Natural killer cell treated with Interleukin-12 subunit alpha and Interleukin-12 subunit beta and Interleukin-15 and Interleukin-18, amount 100 ng/mL, for 72 hours (primary cell): Measurements from ENCODE around the gene ZCCHC2. TPM values are rescaled to one million over a fixed set of nuclear protein-coding genes. Genes with fewer than 3 reads are reported as not detected.

Experiments
- ATAC-seq, 2 donors: fragments of 150-1000 bp; cut with Tn5 transposase in 1 of 2; sonication (Bioruptor Pico), chemical (Tn5 transposase) in 1 of 2; 2 replicates each; pipeline ENCODE4 v1.10.0; 2021
- DNase-seq: peaks from one replicate; pipeline ENCODE4 v3.0.0; 2022; ENCODE audit warnings: low spot score
- H3K27ac Mint-ChIP-seq, 2 donors: 1 replicate in 1 of 2; 2 replicates in 1 of 2; pipeline ENCODE4 v1.8.0; 2022; ENCODE audit warnings: mixed read lengths in 2 of 2, mild to moderate bottlenecking in 1 of 2, moderate library complexity in 1 of 2
- H3K27me3 Mint-ChIP-seq, 2 donors: 1 replicate in 1 of 2; 2 replicates in 1 of 2; pipeline ENCODE4 v1.8.0; 2022; ENCODE audit warnings: mixed read lengths in 2 of 2
- H3K36me3 Mint-ChIP-seq: one replicate; pipeline ENCODE4 v1.8.0; 2022; ENCODE audit warnings: mixed read lengths
- H3K4me1 Mint-ChIP-seq, 2 donors: 1 replicate in 1 of 2; 2 replicates in 1 of 2; pipeline ENCODE4 v1.8.0; 2022; ENCODE audit warnings: low read depth in 2 of 2, mixed read lengths in 2 of 2, mild to moderate bottlenecking in 1 of 2
- H3K4me3 Mint-ChIP-seq: one replicate; pipeline ENCODE4 v1.8.0; 2022; ENCODE audit warnings: mixed read lengths
- H3K9me3 Mint-ChIP-seq: 2 replicates; pipeline ENCODE4 v1.8.0; 2022; ENCODE audit warnings: mixed read lengths
- total RNA-seq, 2 donors: library from RNA; stranded (reverse); gene quantifications; one replicate each; pipeline ENCODE4 v1.2.3, GENCODE V29; 2022

Gene ZCCHC2
- total RNA-seq, 2 donors from 2014 or later: 46.3 to 51.2 TPM

DNA sequence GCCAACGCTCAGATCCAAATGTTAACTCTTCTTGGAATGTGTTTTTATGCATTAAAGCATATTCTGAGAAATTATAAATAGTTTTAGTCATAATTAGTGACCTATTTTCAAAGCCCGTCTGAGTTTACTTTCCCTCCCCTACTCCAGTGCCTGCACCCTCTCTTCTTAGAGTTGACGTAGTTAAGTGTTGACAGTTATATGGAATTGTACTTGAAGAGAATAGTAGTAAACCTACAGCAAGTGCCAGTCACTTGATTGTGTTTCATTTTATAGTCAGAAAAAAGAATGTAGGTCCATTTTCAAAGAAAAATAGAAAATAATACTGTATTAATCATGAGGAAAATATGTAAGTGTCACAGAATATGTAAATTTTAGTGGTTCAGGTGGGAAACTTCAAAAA lies 41.2 kb downstream of the ZCCHC2 start:
- H3K9me3 Mint-ChIP-seq: no peaks in the 10 kb centered on the region
- no peaks in the 10 kb centered on the region for H3K27me3 Mint-ChIP-seq
- H3K4me3 Mint-ChIP-seq: no peak overlapping the region
- H3K27ac Mint-ChIP-seq: no peak overlapping the region
- H3K4me1 Mint-ChIP-seq: peaks cover 6 to 9% of the 10 kb centered on the region in 2 donors
- DNase-seq: no peak
- ATAC-seq: no peak
- H3K36me3 Mint-ChIP-seq: peaks cover 44% of the 10 kb centered on the region

DNA sequence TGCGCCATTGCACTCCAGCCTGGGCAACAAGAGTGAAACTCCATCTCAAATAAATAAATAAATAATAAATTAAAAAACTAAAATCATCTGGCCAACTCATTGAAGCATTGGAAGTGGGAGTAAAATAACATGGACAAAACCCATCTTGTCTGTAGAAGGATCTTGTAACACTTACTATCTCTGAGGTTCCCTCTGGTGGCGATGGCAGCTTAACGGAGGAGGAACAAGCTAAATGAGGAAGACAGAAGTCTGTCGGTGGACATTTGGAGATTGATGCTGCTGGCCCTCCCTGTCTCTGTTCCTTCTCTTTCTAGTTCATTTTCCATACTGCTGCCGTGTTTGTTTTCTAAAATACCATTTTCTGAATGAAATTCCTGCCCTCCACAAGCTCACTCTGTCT lies 43.4 kb downstream of the ZCCHC2 start:
- no peak for DNase-seq
- Mint-ChIP-seq H3K4me3 (no peak overlapping the region), H3K9me3 (no peaks in the 10 kb centered on the region), H3K36me3 (peaks cover 56% of the 10 kb centered on the region), H3K4me1 (peaks cover 15 to 23% of the 10 kb centered on the region in 2 donors), H3K27me3 (no peaks in the 10 kb centered on the region), H3K27ac (no peak overlapping the region)
- no peak for ATAC-seq

DNA sequence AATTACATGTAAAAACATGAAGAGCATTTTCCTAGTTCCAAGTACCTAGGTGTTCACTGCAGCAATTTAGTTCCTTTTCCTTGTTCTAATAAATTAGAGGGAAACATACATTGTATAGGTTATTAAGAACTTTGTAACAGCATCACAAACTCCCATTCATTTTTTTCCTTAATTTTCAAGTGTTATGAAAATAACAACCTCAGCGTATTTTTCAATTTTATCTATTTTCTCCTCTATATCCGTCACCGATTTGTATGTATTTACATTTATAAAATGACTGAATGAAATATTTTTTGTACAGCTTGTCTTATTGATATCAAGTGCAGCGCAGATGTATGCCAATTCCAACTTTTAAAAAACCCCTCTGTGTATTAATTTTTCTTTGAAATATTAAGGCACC lies 44.0 kb downstream of the ZCCHC2 start:
- no peaks in the 10 kb centered on the region for H3K27me3 Mint-ChIP-seq
- H3K36me3 Mint-ChIP-seq: peaks cover 55% of the 10 kb centered on the region
- H3K4me3 Mint-ChIP-seq: no peak overlapping the region
- H3K4me1 Mint-ChIP-seq: peaks cover 21 to 29% of the 10 kb centered on the region in 2 donors
- DNase-seq: no peak
- no peak overlapping the region for H3K27ac Mint-ChIP-seq
- ATAC-seq: no peak
- no peaks in the 10 kb centered on the region for H3K9me3 Mint-ChIP-seq

DNA sequence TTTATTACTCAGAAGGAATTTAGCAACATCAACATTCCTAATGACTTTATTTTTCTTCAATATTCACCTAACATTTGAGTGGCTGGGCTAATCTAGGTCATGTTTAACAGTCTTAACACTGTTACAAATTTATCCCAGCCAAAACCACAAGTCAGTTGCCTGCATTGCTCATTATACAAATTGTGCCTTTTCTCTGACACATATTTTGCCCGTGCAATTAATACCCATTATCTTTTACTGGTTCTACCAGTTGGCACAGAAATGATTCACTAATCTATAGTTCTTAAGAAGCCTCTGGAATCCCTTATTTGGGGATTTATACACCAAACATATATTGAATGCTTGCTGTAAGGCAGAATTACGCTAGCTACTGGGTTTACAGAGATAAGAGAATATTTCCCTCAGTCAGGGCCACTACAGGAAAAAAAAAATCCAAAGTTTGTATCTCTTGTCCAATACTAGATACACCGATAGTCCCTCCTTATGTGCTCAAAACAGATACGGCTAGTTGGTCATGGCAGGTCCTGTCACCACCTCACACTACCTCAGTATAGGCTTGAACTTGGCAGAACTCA lies 46.3 kb downstream of the ZCCHC2 start:
- no peaks in the 10 kb centered on the region for H3K27me3 Mint-ChIP-seq
- no peaks in the 10 kb centered on the region for H3K9me3 Mint-ChIP-seq
- no peak overlapping the region for H3K4me3 Mint-ChIP-seq
- H3K36me3 Mint-ChIP-seq: peaks cover 63% of the 10 kb centered on the region
- peak overlapping the region in 1 of 2 donors; percentile 45 for H3K27ac Mint-ChIP-seq
- ATAC-seq (no peak), DNase-seq (no peak)
- peaks cover 18 to 36% of the 10 kb centered on the region in 2 donors for H3K4me1 Mint-ChIP-seq

DNA sequence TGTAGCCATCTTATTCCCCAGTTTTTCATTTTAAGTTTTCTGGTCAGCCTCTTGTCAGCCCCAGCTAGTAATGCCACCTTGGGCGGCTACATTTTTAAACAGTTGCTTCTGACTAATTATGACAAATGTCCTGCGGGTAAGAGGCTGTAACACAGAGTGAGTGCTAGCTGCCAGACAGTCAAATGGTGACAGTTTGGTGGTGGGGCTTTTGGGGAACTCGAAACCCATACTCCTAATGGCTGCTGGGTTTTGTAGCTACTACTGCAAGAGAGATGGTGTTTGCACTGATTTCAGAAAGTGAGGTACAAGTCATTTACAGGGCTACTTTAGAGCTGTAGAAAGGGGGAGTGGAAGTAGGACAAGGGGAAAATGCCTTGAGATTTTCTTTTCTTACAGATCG lies 48.2 kb downstream of the ZCCHC2 start:
- peaks cover 77% of the 10 kb centered on the region for H3K36me3 Mint-ChIP-seq
- ATAC-seq (peak in 1 of 2 donors; percentile 81), DNase-seq (no peak)
- no peaks in the 10 kb centered on the region for H3K27me3 Mint-ChIP-seq
- H3K9me3 Mint-ChIP-seq: no peaks in the 10 kb centered on the region
- H3K4me3 Mint-ChIP-seq: peak overlapping the region; percentile 55
- H3K4me1 Mint-ChIP-seq: peaks cover 18 to 36% of the 10 kb centered on the region in 2 donors
- H3K27ac Mint-ChIP-seq: peak overlapping the region in 1 of 2 donors; percentile 68

DNA sequence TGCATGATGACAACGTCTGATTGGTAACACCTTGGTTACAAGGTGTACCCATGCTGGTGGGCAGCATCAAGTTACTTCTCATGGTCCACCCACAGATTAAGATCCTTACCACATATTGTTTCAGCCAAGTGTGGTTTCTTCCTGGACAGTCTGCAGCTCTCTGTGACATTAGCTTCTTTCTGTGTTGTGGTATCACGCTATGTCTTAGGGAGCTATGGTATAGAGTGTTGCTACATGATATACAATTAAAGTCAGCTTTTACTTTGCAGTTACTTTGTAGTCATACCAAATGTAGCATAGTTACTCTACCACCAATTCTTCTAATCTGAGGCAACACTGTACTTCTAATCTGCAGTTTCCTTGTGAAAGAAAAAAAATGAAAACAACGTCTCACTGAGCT lies 48.8 kb downstream of the ZCCHC2 start:
- Mint-ChIP-seq H3K27me3 (no peaks in the 10 kb centered on the region), H3K4me3 (peak overlapping the region; percentile 55), H3K27ac (peak overlapping the region in 1 of 2 donors; percentile 68), H3K36me3 (peaks cover 72% of the 10 kb centered on the region), H3K9me3 (no peaks in the 10 kb centered on the region), H3K4me1 (peaks cover 18 to 36% of the 10 kb centered on the region in 2 donors)
- DNase-seq (no peak), ATAC-seq (peak; percentile 64 to 88)

DNA sequence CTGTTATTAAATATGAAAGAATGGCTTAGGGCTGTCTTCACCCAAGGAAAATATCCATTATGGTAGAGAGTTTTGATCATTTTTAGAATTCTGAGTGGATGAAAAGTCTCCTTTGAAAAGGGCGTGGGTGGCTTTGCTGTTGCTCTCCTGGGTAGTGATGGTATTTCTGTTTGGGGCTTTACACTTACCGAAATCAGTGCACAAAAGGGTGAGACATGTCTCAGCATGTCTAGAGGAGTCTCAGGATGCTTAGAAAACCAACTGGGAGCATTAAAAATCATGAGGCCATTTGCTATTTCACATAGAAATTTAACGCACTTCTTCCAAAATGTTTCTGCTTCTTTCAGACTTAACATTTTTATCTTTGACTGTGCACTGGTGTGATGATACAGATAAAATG lies 49.6 kb downstream of the ZCCHC2 start:
- H3K27me3 Mint-ChIP-seq: no peaks in the 10 kb centered on the region
- H3K9me3 Mint-ChIP-seq: no peaks in the 10 kb centered on the region
- peaks cover 22 to 44% of the 10 kb centered on the region in 2 donors for H3K4me1 Mint-ChIP-seq
- ATAC-seq (no peak), DNase-seq (no peak)
- no peak overlapping the region for H3K4me3 Mint-ChIP-seq
- H3K27ac Mint-ChIP-seq: peak overlapping the region in 1 of 2 donors; percentile 68
- H3K36me3 Mint-ChIP-seq: peaks cover 67% of the 10 kb centered on the region

DNA sequence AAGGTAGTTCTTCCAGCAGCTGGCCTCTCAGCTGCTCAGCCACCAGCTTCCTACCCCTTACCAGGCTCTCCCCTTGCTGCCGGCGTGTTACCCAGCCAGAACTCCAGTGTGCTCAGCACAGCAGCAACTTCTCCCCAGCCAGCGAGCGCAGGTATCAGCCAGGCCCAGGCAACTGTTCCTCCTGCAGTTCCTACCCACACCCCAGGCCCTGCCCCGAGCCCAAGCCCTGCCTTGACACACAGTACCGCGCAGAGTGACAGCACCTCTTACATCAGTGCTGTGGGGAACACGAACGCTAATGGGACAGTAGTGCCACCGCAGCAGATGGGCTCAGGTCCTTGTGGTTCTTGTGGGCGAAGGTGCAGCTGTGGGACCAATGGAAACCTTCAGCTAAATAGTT lies 52.0 kb downstream of the ZCCHC2 start:
- DNase-seq (no peak), ATAC-seq (peak in 1 of 2 donors; percentile 32)
- no peak overlapping the region for H3K27ac Mint-ChIP-seq
- H3K36me3 Mint-ChIP-seq: peaks cover 50% of the 10 kb centered on the region
- H3K4me3 Mint-ChIP-seq: no peak overlapping the region
- no peaks in the 10 kb centered on the region for H3K27me3 Mint-ChIP-seq
- H3K4me1 Mint-ChIP-seq: peaks cover 15 to 35% of the 10 kb centered on the region in 2 donors
- no peaks in the 10 kb centered on the region for H3K9me3 Mint-ChIP-seq

DNA sequence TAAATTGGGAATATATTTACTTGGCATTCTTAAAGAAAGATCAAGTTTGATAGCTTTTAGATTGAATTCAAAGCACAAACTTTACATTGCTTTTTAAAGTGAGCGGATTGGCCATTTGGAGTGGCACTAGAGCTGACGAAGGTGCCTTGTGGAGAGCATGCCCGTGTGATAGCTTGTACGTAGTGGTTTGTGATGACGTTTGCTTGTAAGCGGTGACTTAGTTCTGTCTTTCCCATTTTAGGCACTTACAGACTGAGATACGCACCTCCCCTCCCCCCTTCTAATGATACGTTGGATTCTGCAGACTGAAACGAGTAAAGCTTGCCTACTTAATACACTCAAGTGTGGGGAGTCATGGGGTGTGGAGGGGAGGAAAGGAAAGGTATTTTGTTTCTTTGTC lies 53.4 kb downstream of the ZCCHC2 start:
- peaks cover 35% of the 10 kb centered on the region for H3K36me3 Mint-ChIP-seq
- H3K4me1 Mint-ChIP-seq: peaks cover 12 to 21% of the 10 kb centered on the region in 2 donors
- DNase-seq (no peak), ATAC-seq (no peak)
- H3K4me3 Mint-ChIP-seq: no peak overlapping the region
- no peaks in the 10 kb centered on the region for H3K9me3 Mint-ChIP-seq
- no peak overlapping the region for H3K27ac Mint-ChIP-seq
- H3K27me3 Mint-ChIP-seq: no peaks in the 10 kb centered on the region

DNA sequence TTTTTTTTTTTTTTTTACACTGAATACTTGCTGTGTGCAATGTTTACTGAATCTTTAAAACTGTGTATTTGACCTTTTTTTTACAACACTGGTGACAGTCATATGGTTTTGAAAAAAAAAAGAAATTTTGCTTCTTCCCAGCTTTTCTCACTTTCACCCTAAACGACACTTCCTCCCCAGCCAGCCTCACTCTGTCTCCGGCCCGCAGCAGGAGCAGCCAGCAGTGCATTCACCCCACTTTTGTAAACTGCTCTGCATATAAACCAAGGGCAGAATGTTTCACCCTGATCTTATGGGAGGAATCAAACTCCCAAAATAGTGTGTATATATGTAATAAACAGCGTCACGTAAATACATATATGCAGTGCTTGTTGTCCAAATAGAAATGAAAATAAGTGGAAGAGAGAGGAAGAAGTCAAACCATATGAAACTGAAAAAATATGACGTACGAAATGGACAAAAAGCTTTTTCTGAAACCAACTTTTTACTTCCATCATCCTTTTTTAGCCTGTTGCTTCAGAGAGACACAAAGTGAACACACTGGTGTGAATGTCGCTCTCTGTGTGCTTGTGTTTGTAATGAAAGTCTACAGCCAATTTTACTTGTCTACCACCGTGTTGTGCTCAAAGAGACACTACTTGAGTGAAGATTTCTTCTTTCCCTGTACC lies 54.2 kb downstream of the ZCCHC2 start:
- DNase-seq (no peak), ATAC-seq (no peak)
- no peaks in the 10 kb centered on the region for H3K27me3 Mint-ChIP-seq
- H3K9me3 Mint-ChIP-seq: no peaks in the 10 kb centered on the region
- H3K27ac Mint-ChIP-seq: no peak overlapping the region
- peaks cover 29% of the 10 kb centered on the region for H3K36me3 Mint-ChIP-seq
- H3K4me3 Mint-ChIP-seq: no peak overlapping the region
- peaks cover 7 to 14% of the 10 kb centered on the region in 2 donors for H3K4me1 Mint-ChIP-seq

DNA sequence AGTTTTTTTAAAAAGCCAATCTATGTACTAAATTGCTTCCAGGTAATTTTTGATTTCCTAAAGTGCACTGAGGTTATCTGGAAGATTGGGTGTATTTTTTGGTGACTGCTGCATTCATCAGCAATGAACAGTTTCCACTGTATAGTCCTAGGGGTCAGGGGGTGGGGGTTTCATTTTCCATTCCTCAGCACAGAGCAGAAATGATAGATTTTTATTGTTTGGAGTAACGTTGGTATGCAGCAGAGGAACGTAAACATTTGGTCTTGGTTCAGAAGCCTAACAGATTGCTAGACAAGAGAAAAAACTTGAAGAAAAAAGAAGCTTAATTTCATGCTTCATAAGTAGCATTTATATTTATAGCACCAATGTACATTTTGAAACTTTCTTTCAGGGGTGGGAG lies 54.9 kb downstream of the ZCCHC2 start:
- ATAC-seq (no peak), DNase-seq (no peak)
- no peaks in the 10 kb centered on the region for H3K27me3 Mint-ChIP-seq
- no peak overlapping the region for H3K4me3 Mint-ChIP-seq
- peaks cover 7 to 8% of the 10 kb centered on the region in 2 donors for H3K4me1 Mint-ChIP-seq
- H3K36me3 Mint-ChIP-seq: peaks cover 23% of the 10 kb centered on the region
- no peaks in the 10 kb centered on the region for H3K9me3 Mint-ChIP-seq
- no peak overlapping the region for H3K27ac Mint-ChIP-seq

DNA sequence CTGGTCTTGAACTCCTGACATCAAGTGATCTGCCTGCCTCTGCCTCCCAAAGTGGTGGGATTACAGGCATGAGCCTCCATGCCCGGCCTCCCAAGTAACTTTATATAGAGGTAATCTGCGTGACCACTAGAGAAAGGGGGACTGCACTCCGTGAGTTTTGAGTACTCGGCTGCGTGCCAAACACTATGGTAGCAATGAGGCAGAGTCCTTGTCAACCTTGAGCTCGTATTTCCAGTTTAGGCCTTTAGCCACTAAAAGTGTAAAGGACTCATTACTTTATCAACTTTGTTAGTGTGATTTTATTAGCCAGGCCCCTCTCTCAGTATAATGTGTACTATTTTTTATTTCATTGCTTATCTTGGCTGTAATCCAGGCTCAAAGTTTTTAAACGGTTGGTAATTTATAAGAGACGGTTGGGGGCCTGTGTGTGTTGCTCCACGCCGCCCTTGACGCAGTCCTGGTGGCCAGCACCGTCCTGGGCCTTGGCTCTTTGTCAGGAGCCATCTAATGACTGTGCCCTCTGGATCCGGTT lies 56.2 kb downstream of the ZCCHC2 start:
- Mint-ChIP-seq H3K4me1 (peaks cover 11 to 21% of the 10 kb centered on the region in 2 donors), H3K27ac (no peak overlapping the region), H3K36me3 (peaks cover 15% of the 10 kb centered on the region), H3K27me3 (no peaks in the 10 kb centered on the region), H3K9me3 (no peaks in the 10 kb centered on the region), H3K4me3 (no peak overlapping the region)
- DNase-seq (no peak), ATAC-seq (no peak)

DNA sequence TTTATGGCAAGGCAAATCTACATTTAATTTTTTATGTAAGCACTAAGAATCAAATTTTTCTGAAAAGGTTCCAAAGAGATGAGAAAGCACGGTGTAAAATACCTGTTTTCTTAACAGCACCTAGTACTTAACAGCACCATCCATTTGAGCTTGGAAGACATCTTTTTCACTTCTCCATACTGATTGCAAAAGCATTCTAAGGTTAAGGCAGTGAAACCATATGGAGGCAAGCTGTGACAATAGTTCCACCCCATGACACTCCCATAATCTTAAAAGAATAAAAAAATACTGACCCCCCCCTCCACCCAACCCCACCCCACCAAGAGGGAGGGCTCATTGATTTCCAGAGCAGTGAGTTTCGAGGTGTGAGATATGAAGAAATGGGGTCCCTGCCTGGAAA lies 60.6 kb downstream of the ZCCHC2 start:
- Mint-ChIP-seq H3K4me3 (no peak overlapping the region), H3K4me1 (peaks cover 33 to 45% of the 10 kb centered on the region in 2 donors), H3K36me3 (no peaks in the 10 kb centered on the region)

More for the DNA sequence above, 60.6 kb downstream of the ZCCHC2 start:
- Mint-ChIP-seq H3K27me3 (no peaks in the 10 kb centered on the region), H3K27ac (no peak overlapping the region), H3K9me3 (no peaks in the 10 kb centered on the region)
- DNase-seq: no peak
- no peak for ATAC-seq
